Measurements from ENCODE around the gene ANTXR1.

GRCh38 chr2:69089266-69089665, 76.3 kb downstream of the ANTXR1 start:
- TF ChIP-seq CREB1 (IDR thresholded peaks at IDR 0.05) (no peak), CTCF (IDR thresholded peaks at IDR 0.05; ENCODE audit: control extremely low read depth in 1 of 3, insufficient read depth in 1 of 3, low read depth in 1 of 3, low read length in 3 of 3) (no peak), SIX5 (IDR thresholded peaks at IDR 0.05; ENCODE audit: low read depth, low read length) (no peak), YY1 (IDR thresholded peaks at IDR 0.05; ENCODE audit: low read depth, low read length) (no peak), POLR2A (IDR thresholded peaks at IDR 0.05; ENCODE audit: control extremely low read depth in 1 of 2, low read depth in 2 of 2, low read length in 2 of 2) (no peak), RBBP5 (IDR thresholded peaks at IDR 0.05; ENCODE audit: borderline replicate concordance, low read depth, low read length) (no peak), GABPA (IDR thresholded peaks at IDR 0.05; ENCODE audit: borderline replicate concordance, insufficient read depth, low read length) (no peak), CBX5 (IDR thresholded peaks at IDR 0.05; ENCODE audit: low read depth, low read length) (no peak), CHD2 (IDR thresholded peaks at IDR 0.05; ENCODE audit: low read length) (no peak), ATF3 (IDR thresholded peaks at IDR 0.05; ENCODE audit: insufficient read depth, low read depth, low read length) (no peak), PHF8 (conservative IDR thresholded peaks at IDR 0.05; ENCODE audit: low read depth, low read length) (no peak)

Measured in H1 (cell line).